OCI-LY3 (cell line): ENCODE data around the gene SH2D5.

Experiments used
- H2AFZ ChIP-seq: fragments of 200-600, 300-600 bp; shearing (Covaris generic); 2 replicates; pipeline ENCODE4 v1.6.0; 2014; ENCODE audit warnings: antibody characterized with exemption, low read depth, low read length
- H3K27ac ChIP-seq: fragments of 200-600, 300-600 bp; sonication (generic); 2 replicates; pipeline ENCODE4 v1.5.1; 2014; ENCODE audit warnings: mild to moderate bottlenecking, low read length, moderate library complexity, mixed read lengths
- H3K27me3 ChIP-seq: fragments of 200-600, 300-600 bp; sonication (generic); 2 replicates; pipeline ENCODE4 v1.6.1; 2014; ENCODE audit warnings: low read depth, low read length, mixed read lengths
- H3K36me3 ChIP-seq: fragments of 200-600, 300-600 bp; sonication (generic); replicated peaks from 2 replicates; pipeline ENCODE3; 2014; ENCODE audit warnings: low read depth, low read length, mixed read lengths
- H3K4me1 ChIP-seq: fragments of 300-600, 200-600 bp; sonication (generic); 2 replicates; pipeline ENCODE4 v1.6.1; 2014; ENCODE audit warnings: low read length, mixed read lengths
- H3K4me2 ChIP-seq: fragments of 200-600, 300-600 bp; sonication (generic); 2 replicates; pipeline ENCODE4 v1.6.1; 2014; ENCODE audit warnings: low read length, mixed read lengths
- H3K4me3 ChIP-seq: fragments of 300-600, 200-600 bp; sonication (generic); 2 replicates; pipeline ENCODE4 v1.5.1; 2014; ENCODE audit warnings: antibody characterized with exemption, mild to moderate bottlenecking, low read length, moderate library complexity
- H3K79me2 ChIP-seq: fragments of 300-600, 200-600 bp; shearing (Covaris generic); 2 replicates; pipeline ENCODE4 v1.6.1; 2014; ENCODE audit warnings: mild to moderate bottlenecking, low read length, mixed read lengths
- H3K9ac ChIP-seq: fragments of 300-600, 200-600 bp; shearing (Covaris generic); 2 replicates; pipeline ENCODE4 v1.6.0; 2014; ENCODE audit warnings: mild to moderate bottlenecking, low read length, moderate library complexity
- H3K9me3 ChIP-seq: fragments of 200-600, 300-600 bp; shearing (Covaris generic); 2 replicates; pipeline ENCODE4 v1.6.1; 2014; ENCODE audit warnings: low read length, mixed read lengths; ENCODE audit not compliant: insufficient read depth
- H4K20me1 ChIP-seq: fragments of 200-600, 300-600 bp; sonication (generic); 2 replicates; pipeline ENCODE4 v1.6.1; 2016; ENCODE audit warnings: low read length, mixed read lengths; ENCODE audit not compliant: insufficient read depth
- EZH2phosphoT487 ChIP-seq: fragments of 200-600 bp; shearing (Covaris generic); IDR thresholded peaks from 2 replicates; pipeline ENCODE4 v1.6.1; 2018; ENCODE audit warnings: antibody characterized with exemption, mixed run types, low read depth
- TF ChIP-seq, protein P1 (sequence below): fragments of 200-600, 300-600 bp; sonication (generic); IDR thresholded peaks from 2 replicates; pipeline ENCODE4 v1.5.1; 2014; ENCODE audit warnings: antibody characterized with exemption, low read length, low read depth

The SH2D5 gene

DNA sequence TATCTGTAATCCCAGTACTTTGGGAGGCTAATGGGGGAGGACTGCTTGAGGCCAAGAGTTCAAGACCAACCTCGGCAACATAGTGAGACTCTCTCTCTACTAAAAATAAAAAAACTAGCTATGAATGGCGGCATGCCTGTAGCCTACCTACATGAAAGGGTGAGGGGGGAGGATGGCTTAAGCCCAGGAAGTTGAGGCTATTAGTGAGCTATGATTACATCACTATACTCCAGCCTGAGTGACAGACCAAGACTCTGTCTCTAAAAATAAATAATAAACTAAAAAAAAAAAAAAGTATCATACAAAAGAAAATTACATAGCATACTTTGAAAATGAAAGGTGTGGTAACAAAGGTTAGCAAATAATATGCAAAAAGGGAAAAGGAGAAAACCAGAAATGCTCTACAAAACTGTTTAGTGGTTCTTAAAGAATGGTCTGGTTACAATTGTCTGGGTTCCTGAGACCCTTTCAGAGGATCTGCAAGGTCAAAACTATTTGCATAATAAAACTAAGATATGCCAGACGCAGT is 19.0 kb upstream of the SH2D5 start:
- no peak overlapping the region for H3K4me3 ChIP-seq
- H4K20me1 ChIP-seq = no peaks in the 10 kb centered on the region
- H3K79me2 ChIP-seq = peaks cover 5% of the 10 kb centered on the region; the same call in 1 of the 2 replicates
- no peaks in the 10 kb centered on the region for H3K9me3 ChIP-seq
- no peak overlapping the region for H2AFZ ChIP-seq
- no peak overlapping the region for H3K27ac ChIP-seq
- no peak overlapping the region for H3K4me2 ChIP-seq
- peaks cover 31% of the 10 kb centered on the region for H3K36me3 ChIP-seq
- no peak overlapping the region for H3K9ac ChIP-seq
- H3K4me1 ChIP-seq = no peaks in the 10 kb centered on the region
- no peak for TF ChIP-seq EZH2phosphoT487
- TF ChIP-seq, protein P1, sequence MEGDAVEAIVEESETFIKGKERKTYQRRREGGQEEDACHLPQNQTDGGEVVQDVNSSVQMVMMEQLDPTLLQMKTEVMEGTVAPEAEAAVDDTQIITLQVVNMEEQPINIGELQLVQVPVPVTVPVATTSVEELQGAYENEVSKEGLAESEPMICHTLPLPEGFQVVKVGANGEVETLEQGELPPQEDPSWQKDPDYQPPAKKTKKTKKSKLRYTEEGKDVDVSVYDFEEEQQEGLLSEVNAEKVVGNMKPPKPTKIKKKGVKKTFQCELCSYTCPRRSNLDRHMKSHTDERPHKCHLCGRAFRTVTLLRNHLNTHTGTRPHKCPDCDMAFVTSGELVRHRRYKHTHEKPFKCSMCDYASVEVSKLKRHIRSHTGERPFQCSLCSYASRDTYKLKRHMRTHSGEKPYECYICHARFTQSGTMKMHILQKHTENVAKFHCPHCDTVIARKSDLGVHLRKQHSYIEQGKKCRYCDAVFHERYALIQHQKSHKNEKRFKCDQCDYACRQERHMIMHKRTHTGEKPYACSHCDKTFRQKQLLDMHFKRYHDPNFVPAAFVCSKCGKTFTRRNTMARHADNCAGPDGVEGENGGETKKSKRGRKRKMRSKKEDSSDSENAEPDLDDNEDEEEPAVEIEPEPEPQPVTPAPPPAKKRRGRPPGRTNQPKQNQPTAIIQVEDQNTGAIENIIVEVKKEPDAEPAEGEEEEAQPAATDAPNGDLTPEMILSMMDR = no peak
- H3K27me3 ChIP-seq = no peaks in the 10 kb centered on the region

DNA sequence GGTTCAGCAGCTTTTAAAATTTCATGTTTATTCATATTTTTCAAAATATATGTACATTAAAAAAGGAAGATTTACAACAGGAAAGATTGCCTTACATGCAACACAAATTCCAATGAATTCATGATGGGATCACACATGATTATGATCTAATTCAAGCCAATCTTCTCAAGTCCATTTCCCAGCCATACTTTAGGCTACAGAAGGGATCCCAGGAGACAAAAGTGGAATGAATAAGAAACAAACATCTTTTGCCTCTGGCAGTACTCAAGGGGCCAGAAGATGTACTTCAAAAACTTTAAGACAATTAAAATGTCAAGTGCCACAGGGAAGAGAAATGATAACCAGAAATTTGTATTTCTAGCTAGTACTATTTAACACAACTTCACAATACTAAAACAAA is 10.2 kb upstream of the SH2D5 start:
- no peaks in the 10 kb centered on the region for H3K4me1 ChIP-seq
- no peak for TF ChIP-seq EZH2phosphoT487
- TF ChIP-seq, protein P1 = no peak
- H3K4me3 ChIP-seq = no peak overlapping the region
- no peak overlapping the region for H3K4me2 ChIP-seq
- no peaks in the 10 kb centered on the region for H3K79me2 ChIP-seq
- no peak overlapping the region for H3K27ac ChIP-seq
- H3K36me3 ChIP-seq = peaks cover 57% of the 10 kb centered on the region
- no peaks in the 10 kb centered on the region for H3K27me3 ChIP-seq
- H3K9ac ChIP-seq = no peak overlapping the region
- H3K9me3 ChIP-seq = no peaks in the 10 kb centered on the region
- H4K20me1 ChIP-seq = no peaks in the 10 kb centered on the region
- H2AFZ ChIP-seq = no peak overlapping the region

DNA sequence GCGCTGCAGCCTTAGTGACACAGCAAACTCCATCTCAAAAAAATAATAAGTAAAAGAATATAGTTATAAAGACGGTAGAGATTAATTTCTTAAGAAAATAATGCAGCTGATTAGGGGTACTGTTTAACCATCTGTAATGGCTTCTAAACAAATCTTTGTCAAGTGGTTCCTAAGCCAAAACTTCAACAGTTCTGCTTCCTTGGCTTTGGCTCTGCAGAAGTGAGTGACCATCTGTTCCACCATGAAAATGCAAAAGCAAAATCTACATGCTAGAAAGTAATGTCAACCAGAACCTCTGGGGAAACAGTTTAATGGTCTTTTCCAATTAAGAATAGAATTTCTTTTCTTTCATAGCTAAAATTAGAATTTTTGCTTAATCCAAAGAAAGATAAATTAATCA is 8.3 kb upstream of the SH2D5 start:
- no peaks in the 10 kb centered on the region for H3K9me3 ChIP-seq
- H3K9ac ChIP-seq = no peak overlapping the region
- no peaks in the 10 kb centered on the region for H3K4me1 ChIP-seq
- H2AFZ ChIP-seq = no peak overlapping the region
- H3K4me2 ChIP-seq = no peak overlapping the region
- H4K20me1 ChIP-seq = no peaks in the 10 kb centered on the region
- peaks cover 50% of the 10 kb centered on the region for H3K36me3 ChIP-seq
- no peaks in the 10 kb centered on the region for H3K27me3 ChIP-seq
- TF ChIP-seq EZH2phosphoT487 = no peak
- no peaks in the 10 kb centered on the region for H3K79me2 ChIP-seq
- no peak overlapping the region for H3K4me3 ChIP-seq
- no peak overlapping the region for H3K27ac ChIP-seq

DNA sequence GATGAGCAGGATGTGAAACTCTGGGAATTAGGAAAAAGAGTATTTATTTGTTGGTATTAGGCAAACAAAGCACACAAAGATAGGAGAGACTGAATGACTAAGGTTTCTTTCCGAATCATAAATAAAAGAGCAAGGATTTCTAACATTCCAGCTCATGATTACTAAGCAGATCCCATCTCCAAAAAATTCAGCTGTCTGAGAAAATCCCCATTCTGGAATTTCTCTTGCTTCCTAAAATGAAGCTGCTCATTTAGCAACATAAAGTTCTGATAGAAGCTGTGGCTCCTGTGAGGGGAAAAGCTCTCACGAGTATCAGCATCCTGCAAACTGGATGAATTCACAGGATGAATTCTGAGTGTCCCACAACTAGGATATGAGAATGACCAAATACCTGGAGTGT is 6.7 kb upstream of the SH2D5 start:
- Histone ChIP-seq H3K9ac (no peak overlapping the region), H3K4me2 (no peak overlapping the region), H3K27me3 (no peaks in the 10 kb centered on the region), H2AFZ (no peak overlapping the region), H3K4me1 (no peaks in the 10 kb centered on the region), H3K79me2 (no peaks in the 10 kb centered on the region), H3K27ac (no peak overlapping the region), H3K36me3 (peaks cover 36% of the 10 kb centered on the region), H3K4me3 (no peak overlapping the region), H3K9me3 (no peaks in the 10 kb centered on the region), H4K20me1 (no peaks in the 10 kb centered on the region)
- TF ChIP-seq, protein P1 = no peak
- no peak for TF ChIP-seq EZH2phosphoT487
